ENCODE results near the gene SRRM5.
A peak's percentile ranks its signal among the peaks of the same experiment; 100 is the strongest.

SRRM5 gene

DNA sequence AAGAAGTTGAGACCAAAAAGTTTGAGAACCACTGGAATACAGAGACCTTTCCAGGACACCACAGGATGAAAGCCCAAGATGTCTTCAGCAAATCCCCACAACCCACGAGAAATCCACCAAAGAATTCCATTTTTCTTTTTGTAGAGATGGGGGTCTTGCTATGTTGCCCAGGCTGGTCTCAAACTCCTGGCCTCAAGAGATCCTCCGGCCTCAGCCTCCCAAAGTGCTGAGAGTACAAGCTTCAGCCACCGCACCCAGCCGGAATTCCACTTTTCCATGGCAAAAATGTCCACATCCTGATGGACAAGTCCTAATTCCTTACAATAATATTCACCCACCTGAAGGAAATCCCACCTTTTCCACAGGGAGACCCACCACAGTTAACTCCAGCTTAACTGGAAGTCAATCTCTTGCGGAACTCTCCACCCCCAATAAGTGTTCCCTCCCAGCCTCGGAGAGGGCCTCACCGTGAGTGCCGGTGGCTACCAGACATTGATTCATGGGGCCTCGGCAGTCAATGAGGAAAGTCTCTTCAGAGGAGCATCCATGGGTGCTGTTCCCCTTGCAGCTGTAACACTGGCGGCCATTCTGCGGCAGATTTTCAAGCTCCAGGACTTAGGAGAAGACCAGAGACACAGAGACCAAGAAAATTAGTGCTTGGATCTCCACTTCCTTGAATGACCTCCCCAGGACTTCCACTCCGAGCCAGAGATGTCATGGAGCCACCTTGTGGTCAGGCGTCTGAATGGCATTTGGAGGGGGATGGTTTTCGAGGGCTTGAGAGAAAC, 40.1 kb downstream of the SRRM5 start:
- TF ChIP-seq, protein P1, sequence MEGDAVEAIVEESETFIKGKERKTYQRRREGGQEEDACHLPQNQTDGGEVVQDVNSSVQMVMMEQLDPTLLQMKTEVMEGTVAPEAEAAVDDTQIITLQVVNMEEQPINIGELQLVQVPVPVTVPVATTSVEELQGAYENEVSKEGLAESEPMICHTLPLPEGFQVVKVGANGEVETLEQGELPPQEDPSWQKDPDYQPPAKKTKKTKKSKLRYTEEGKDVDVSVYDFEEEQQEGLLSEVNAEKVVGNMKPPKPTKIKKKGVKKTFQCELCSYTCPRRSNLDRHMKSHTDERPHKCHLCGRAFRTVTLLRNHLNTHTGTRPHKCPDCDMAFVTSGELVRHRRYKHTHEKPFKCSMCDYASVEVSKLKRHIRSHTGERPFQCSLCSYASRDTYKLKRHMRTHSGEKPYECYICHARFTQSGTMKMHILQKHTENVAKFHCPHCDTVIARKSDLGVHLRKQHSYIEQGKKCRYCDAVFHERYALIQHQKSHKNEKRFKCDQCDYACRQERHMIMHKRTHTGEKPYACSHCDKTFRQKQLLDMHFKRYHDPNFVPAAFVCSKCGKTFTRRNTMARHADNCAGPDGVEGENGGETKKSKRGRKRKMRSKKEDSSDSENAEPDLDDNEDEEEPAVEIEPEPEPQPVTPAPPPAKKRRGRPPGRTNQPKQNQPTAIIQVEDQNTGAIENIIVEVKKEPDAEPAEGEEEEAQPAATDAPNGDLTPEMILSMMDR (IDR thresholded peaks at IDR 0.05) = peak; percentile 68
- Histone ChIP-seq H3K4me3 (no peak overlapping the region), H3K27ac (no peak overlapping the region)
- DNase-seq (ENCODE audit: low spot score) = no peak

DNA sequence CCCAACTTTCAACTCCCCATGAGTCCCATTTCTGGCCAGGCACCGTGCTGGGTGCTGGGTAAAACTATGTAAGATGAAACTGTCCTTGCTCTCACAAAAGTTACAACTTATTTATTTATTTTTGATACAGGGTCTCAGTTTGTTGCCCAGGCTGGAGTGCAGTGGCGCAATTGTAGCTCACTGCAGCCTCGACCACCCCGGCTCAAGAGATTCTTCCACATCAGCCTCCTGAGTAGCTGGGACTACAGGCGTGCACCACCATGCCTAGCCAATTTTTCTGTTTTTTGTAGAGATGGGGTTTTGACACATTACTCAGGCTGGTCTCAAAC, 40.6 kb downstream of the SRRM5 start:
- DNase-seq (ENCODE audit: low spot score) = no peak
- H3K4me3 ChIP-seq = no peak overlapping the region
- TF ChIP-seq, protein P1 (IDR thresholded peaks at IDR 0.05) = no peak
- H3K27ac ChIP-seq = no peak overlapping the region

DNA sequence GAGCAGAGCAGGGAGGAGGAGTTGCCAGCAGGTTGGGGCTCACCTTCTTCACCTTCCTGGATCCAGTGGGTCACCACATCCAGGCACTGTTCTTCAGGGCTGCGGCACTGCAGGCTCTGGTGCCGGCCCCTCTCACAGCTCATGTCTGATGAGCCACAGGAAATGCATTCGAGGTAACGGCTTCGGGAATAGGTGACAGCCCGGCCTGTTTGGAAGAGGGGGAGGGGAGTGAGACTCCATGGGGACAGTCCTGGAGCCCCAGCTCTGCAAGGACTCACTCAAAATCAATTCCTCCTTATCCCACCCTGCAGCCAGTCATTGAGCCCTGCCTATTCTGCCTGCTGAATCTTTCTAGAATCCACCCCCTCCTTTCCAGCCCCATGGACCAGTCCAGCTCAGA, 44.5 kb downstream of the SRRM5 start:
- H3K27ac ChIP-seq = no peak overlapping the region
- H3K4me3 ChIP-seq = no peak overlapping the region
- TF ChIP-seq, protein P1 (IDR thresholded peaks at IDR 0.05) = no peak
- no peak for DNase-seq (ENCODE audit: low spot score)

DNA sequence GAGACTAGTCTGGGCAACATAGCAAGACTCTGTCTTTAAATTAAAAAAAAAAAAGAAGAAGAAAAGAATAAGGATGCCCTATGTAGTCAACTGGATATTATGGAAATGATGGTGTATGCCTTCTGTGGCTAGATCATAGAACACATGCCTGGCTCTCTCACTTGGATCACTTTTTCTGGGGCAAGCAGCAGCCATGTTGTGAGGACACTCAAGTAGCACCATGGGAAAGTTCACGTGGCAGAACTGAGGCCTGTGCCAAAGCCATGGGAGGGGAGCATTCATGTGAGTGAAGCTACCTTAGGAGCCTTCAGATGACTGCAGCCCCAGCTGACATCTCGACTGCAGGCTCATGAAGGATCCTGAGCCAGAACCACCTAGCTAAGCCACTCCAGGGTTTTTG, 46.1 kb downstream of the SRRM5 start:
- no peak overlapping the region for H3K27ac ChIP-seq

DNA sequence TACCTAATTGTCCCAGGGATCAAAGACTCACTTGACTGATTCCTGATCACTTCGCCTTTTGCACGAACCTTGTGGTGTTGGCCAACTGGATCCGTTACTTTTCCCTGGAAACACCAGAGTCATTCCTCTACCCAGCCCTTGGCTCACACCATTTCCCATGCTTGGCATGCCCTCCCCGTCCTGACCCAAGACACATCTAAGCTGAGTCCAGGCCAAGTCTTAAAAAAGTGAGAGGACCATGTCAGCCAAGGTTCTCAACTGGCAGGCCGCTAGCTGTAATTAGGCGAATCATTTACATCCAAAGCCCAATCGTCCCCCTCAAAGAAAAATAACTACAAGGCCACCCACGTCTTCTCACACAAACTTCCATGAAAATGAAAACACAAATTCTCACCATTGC, 46.6 kb downstream of the SRRM5 start:
- no peak for DNase-seq (ENCODE audit: low spot score)
- Histone ChIP-seq H3K4me3 (no peak overlapping the region), H3K27ac (no peak overlapping the region)
- TF ChIP-seq, protein P1 (IDR thresholded peaks at IDR 0.05) = no peak

More for the DNA sequence above, 46.1 kb downstream of the SRRM5 start:
- TF ChIP-seq, protein P1 (IDR thresholded peaks at IDR 0.05) = no peak
- H3K4me3 ChIP-seq = no peak overlapping the region
- DNase-seq (ENCODE audit: low spot score) = no peak

DNA sequence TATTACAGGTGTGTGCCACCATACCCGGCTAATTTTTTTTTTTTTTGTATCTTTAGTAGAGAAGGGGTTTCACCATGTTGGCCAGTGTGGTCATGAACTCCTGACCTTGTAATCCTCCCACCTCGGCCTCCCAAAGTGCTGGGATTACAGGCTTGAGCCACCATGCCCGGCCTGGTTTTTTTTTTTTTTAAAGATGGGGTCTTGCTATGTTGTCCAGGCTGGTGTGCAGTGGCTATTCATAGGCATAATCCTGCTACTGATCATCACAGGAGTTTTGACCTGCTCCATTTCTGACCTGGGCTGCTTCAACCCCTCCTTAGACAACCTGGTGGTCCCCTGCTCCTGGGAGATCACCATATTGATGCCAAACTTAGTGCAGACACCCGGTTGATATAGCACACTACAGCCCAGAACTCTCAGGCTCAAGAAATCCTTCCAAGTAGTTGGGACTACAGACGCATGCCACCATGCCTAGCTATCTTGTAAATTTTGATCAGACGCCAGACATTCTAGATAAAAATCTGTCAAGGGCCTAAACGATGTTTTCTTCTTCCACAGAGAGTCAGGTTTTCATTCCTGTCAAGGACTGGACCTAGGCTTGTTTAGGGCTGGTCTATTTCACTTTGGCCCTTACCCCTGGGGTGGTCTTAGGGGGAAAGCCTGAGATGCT, 48.5 kb downstream of the SRRM5 start:
- TF ChIP-seq, protein P1 (IDR thresholded peaks at IDR 0.05) = no peak
- DNase-seq (ENCODE audit: low spot score) = no peak
- Histone ChIP-seq H3K27ac (no peak overlapping the region), H3K4me3 (no peak overlapping the region)

DNA sequence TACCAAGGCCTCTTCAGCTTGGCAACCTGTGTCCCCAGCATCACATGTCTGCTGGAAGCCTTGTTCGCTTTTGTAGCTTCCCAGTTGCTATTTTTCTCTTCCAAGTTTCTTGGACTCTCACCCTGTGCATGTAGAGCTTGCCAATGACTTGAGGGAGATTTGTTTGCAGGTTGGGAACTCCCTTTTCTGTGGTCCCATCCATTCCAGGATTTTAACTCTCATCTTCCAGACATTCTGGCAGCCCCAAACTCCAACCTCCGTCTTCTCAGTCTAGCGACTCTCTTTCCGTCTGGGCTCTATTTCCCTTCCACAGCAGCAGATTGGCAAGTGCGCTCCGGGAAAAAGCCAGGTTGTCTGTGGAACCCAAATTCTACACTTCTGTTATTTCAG, 49.1 kb downstream of the SRRM5 start:
- Histone ChIP-seq H3K27ac (no peak overlapping the region), H3K4me3 (no peak overlapping the region)
- TF ChIP-seq, protein P1 (IDR thresholded peaks at IDR 0.05) = no peak
- no peak for DNase-seq (ENCODE audit: low spot score)

Measured in coronary artery (tissue), 2 donors.